Brain microvascular endothelial cell (primary cell): ENCODE data around the gene TM9SF4.

Source experiments
- DNase-seq: peaks from one replicate; pipeline ENCODE4 v3.0.0-alpha.2; 2020
- H3K27ac ChIP-seq: fragments of 250-450 bp; sonication (Bioruptor Pico); 2 replicates; pipeline ENCODE4 v1.5.1; 2020; ENCODE audit warnings: mild to moderate bottlenecking, moderate library complexity
- H3K27me3 ChIP-seq: fragments of 250-450 bp; sonication (Bioruptor Pico); replicated peaks from 2 replicates; pipeline ENCODE4 v1.5.1; 2020; ENCODE audit warnings: mild to moderate bottlenecking
- H3K36me3 ChIP-seq: fragments of 250-450 bp; sonication (Bioruptor Pico); replicated peaks from 2 replicates; pipeline ENCODE4 v1.5.1; 2020; ENCODE audit warnings: mild to moderate bottlenecking
- H3K4me3 ChIP-seq: 2 replicates; pipeline ENCODE4 v1.5.1; 2011; ENCODE audit warnings: low read depth, mild to moderate bottlenecking, control low read depth, low read length, moderate library complexity
- in situ Hi-C: cut with HindIII; loops from 2 replicates; pipeline ENCODE4 v1.10.0; 2017; ENCODE audit warnings: low sequenced_read_pairs, low pct_ligation_motif_present
- TF ChIP-seq, protein P1 (sequence below): IDR thresholded peaks from 2 replicates; pipeline ENCODE4 v1.5.1; 2011; ENCODE audit warnings: low read depth, mild to moderate bottlenecking, moderate library complexity, low read length, control low read depth, inconsistent platforms; ENCODE audit errors: missing control alignments

The TM9SF4 gene

DNA sequence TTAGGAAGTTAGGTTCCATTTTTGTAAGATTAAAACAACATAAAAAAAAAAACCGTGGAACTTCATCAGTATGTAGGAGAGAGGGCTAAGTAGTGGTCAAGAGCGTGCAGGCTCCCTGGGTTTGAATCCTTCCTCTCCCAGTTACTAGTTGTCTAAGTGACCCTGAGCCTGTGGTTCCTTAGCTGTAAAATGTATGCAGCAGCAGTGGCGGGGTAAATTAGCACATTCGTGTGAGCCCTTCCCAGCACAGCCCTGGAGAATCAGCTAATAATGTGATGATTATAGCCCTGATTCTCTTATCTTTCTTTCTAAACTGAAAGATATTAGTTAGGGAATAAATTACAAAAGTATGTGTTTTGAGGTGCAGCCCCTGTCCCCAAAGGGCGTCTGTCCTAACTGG is 32.6 kb downstream of the TM9SF4 start:
- no peak for DNase-seq
- TF ChIP-seq, protein P1, sequence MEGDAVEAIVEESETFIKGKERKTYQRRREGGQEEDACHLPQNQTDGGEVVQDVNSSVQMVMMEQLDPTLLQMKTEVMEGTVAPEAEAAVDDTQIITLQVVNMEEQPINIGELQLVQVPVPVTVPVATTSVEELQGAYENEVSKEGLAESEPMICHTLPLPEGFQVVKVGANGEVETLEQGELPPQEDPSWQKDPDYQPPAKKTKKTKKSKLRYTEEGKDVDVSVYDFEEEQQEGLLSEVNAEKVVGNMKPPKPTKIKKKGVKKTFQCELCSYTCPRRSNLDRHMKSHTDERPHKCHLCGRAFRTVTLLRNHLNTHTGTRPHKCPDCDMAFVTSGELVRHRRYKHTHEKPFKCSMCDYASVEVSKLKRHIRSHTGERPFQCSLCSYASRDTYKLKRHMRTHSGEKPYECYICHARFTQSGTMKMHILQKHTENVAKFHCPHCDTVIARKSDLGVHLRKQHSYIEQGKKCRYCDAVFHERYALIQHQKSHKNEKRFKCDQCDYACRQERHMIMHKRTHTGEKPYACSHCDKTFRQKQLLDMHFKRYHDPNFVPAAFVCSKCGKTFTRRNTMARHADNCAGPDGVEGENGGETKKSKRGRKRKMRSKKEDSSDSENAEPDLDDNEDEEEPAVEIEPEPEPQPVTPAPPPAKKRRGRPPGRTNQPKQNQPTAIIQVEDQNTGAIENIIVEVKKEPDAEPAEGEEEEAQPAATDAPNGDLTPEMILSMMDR, result no peak
- Histone ChIP-seq H3K36me3 (peaks cover 82% of the 10 kb centered on the region), H3K27ac (no peak overlapping the region), H3K4me3 (no peak overlapping the region), H3K27me3 (no peaks in the 10 kb centered on the region)
- in situ Hi-C loops, result no loop called here

DNA sequence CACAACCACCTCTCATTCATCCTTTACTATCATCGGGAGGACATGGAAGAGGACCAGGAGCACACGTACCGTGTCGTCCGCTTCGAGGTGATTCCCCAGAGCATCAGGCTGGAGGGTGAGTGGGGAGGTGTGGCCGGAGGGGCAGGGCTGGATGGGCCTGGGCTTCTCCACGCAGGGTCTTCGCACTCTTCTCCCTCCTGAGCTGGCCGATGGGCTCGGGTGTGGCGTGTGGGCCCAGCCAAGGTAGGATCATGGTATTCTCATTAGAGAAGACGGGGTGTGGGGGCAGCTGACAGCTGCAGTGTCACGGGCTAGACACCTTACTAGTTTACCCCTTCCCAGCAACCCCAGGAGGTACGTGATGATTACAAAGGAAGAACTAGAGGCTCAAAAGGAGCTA is 33.5 kb downstream of the TM9SF4 start:
- Histone ChIP-seq H3K4me3 (no peak overlapping the region), H3K27me3 (no peaks in the 10 kb centered on the region), H3K36me3 (peaks cover 75% of the 10 kb centered on the region), H3K27ac (no peak overlapping the region)
- TF ChIP-seq, protein P1, result no peak
- DNase-seq, result no peak
- in situ Hi-C loops, result no loop called here

DNA sequence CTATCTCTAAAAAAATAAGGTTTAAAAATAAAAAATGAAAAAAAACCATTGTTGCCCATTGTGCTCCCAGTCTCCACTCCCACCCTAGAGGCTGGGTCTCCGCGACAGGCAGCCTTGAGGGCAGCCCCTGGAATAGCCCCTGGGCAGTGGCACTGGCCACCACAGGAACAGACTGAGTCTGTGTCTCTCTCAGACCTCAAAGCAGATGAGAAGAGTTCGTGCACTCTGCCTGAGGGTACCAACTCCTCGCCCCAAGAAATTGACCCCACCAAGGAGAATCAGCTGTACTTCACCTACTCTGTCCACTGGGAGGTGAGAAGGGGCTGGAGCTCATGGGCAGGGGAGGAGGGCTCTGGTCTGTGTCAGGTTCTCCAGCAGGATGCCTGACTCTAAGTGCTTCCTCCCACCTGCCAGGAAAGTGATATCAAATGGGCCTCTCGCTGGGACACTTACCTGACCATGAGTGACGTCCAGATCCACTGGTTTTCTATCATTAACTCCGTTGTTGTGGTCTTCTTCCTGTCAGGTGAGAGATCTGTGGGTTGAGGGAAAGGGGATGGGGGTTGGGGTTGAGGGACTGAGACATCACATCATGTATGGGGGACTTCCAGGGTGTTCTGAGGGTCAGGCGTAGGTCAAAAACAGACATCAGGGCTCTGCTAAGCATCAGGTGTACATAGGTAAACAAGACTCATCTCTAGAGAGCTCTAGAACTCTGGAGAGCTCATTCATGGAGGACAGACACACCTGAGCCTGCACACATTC is 35.6 kb downstream of the TM9SF4 start:
- no peak for DNase-seq
- Histone ChIP-seq H3K36me3 (peaks cover 68% of the 10 kb centered on the region), H3K27me3 (no peaks in the 10 kb centered on the region), H3K4me3 (no peak overlapping the region), H3K27ac (no peak overlapping the region)
- in situ Hi-C loops, result no loop called here
- TF ChIP-seq, protein P1, result no peak

DNA sequence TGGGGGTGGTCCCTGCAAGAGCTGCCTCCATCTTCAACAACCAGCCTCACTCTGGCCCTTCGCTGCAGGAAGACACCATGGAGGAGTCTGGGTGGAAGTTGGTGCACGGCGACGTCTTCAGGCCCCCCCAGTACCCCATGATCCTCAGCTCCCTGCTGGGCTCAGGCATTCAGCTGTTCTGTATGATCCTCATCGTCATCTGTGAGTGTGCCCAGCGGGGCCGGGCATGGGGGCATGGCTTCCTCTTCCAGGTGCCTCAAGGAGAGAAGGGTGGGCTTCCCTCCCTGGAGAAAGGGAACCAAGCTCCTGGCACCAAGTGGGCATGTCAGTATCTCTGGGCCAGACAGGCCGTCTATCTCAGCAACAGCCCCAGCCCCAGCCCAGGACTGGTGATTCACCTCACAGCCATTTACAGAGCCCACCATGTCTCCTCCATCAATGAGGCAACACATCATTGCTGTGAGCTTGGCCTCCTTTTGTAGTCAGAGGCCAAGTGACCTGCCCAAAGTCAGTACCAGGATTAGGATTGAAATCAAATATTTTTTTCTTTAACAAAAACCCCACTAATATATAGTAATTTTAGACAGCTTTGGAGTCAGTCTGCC is 40.2 kb downstream of the TM9SF4 start:
- TF ChIP-seq, protein P1, result no peak
- DNase-seq, result no peak
- no peaks in the 10 kb centered on the region for H3K27me3 ChIP-seq
- in situ Hi-C loops, result no loop called here
- no peak overlapping the region for H3K4me3 ChIP-seq
- peaks cover 74% of the 10 kb centered on the region for H3K36me3 ChIP-seq
- no peak overlapping the region for H3K27ac ChIP-seq

DNA sequence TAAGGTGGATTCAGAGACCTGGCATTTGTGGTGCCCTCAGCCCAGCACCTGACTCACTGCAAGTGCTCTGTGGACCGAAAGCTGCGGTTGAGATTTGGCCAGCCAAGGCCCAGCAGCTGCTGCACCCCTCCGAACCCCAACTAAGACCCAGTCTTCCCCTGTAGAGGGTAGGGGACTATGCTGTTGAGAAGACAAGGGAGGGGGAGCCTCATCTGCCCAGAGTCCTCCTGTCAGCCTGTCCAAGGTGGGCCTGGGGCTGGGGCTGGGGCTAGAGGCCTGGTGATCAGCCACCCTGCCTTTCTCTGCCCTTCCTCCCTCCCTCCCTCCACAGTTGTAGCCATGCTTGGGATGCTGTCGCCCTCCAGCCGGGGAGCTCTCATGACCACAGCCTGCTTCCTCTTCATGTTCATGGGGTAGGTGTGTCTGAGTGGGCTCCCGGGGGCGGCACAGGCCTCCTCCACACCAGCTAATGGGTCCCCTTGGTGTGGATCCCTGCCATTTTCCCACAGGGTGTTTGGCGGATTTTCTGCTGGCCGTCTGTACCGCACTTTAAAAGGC is 40.9 kb downstream of the TM9SF4 start:
- H3K36me3 ChIP-seq, result peaks cover 70% of the 10 kb centered on the region
- in situ Hi-C loops, result no loop called here
- H3K4me3 ChIP-seq, result no peak overlapping the region
- H3K27me3 ChIP-seq, result no peaks in the 10 kb centered on the region
- no peak for DNase-seq
- H3K27ac ChIP-seq, result no peak overlapping the region
- TF ChIP-seq, protein P1, result no peak
